Lung (tissue), 12 donors: Measurements from ENCODE around the gene TMEM223. TPM values are rescaled to one million over a fixed set of nuclear protein-coding genes. Genes with fewer than 3 reads are reported as not detected.

Experiments
- ATAC-seq: fragments of 200-7000 bp; cut with Tn5 transposase; one replicate; pipeline ENCODE4 v1.9.1; 2020; ENCODE audit warnings: moderate number of reproducible peaks; ENCODE audit not compliant: insufficient read depth, low FRiP score
- DNase-seq, 3 donors: peaks; one replicate each; pipeline ENCODE4 v3.0.0-alpha.2; 2013 to 2017
- H3K27ac ChIP-seq, 2 donors: one replicate each; pipeline ENCODE4 v1.5.1; 2013; ENCODE audit warnings: mild to moderate bottlenecking in 2 of 2, moderate library complexity in 2 of 2, control low read depth in 1 of 2, inconsistent platforms in 1 of 2, low read depth in 1 of 2, low read length in 1 of 2
- H3K27me3 ChIP-seq, 3 donors: one replicate each; pipeline ENCODE4 v1.5.1; 2013; ENCODE audit warnings: low read length in 2 of 3; ENCODE audit not compliant: control insufficient read depth in 3 of 3, insufficient read depth in 3 of 3
- H3K36me3 ChIP-seq, 4 donors: one replicate each; pipeline ENCODE4 v1.5.1; 2013; ENCODE audit warnings: low read length in 4 of 4, mild to moderate bottlenecking in 1 of 4, moderate library complexity in 1 of 4; ENCODE audit not compliant: control insufficient read depth in 4 of 4, insufficient read depth in 4 of 4
- H3K4me1 ChIP-seq, 5 donors: one replicate each; pipeline ENCODE4 v1.5.1; 2013; ENCODE audit warnings: low read length in 5 of 5, mild to moderate bottlenecking in 2 of 5, moderate library complexity in 1 of 5; ENCODE audit not compliant: control insufficient read depth in 5 of 5, insufficient read depth in 5 of 5
- H3K4me3 ChIP-seq: one replicate; pipeline ENCODE4 v1.5.1; 2013; ENCODE audit warnings: mild to moderate bottlenecking, control low read depth, moderate library complexity
- H3K9ac ChIP-seq, 2 donors: one replicate each; pipeline ENCODE4 v1.5.1; 2013; ENCODE audit warnings: low read length in 2 of 2, control low read depth in 1 of 2; ENCODE audit not compliant: insufficient read depth in 1 of 2
- H3K9me3 ChIP-seq, 4 donors: one replicate each; pipeline ENCODE4 v1.5.1; 2013; ENCODE audit warnings: low read length in 3 of 4, mild to moderate bottlenecking in 1 of 4, moderate library complexity in 1 of 4; ENCODE audit not compliant: control insufficient read depth in 4 of 4, insufficient read depth in 3 of 4
- CTCF ChIP-seq: IDR thresholded peaks from 2 replicates; pipeline ENCODE4 v1.5.1; 2012; ENCODE audit warnings: mild to moderate bottlenecking; ENCODE audit errors: control extremely low read depth, extremely low read depth
- WGBS, 2 donors: extraction: QIAGEN DNeasy Blood & Tissue Kit; methylation state at CpG; one replicate each; pipeline ENCODE4 v1.1.7; 2013; 5-methylcytosine and 5-hydroxymethylcytosine counted together
- polyA plus RNA-seq, 2 donors: library from polyadenylated mRNA; stranded (reverse); fragments of 200-250 nt; gene quantifications; one replicate each; pipeline ENCODE4 v1.2.1, GENCODE V29; 2013
- total RNA-seq, 2 donors: library from RNA; depleted of rRNA in 1 of 2; stranded (reverse); fragments of >200 nt in 1 of 2; gene quantifications; one replicate each; pipeline ENCODE4 v1.2.1, GENCODE V29; 2014 to 2021
- donor health status: control.
- donor health status: control.
- donor health status: Bipolar disorder and iron deficiency.
- donor health status: healthy.
- donor health status: DM: yes; HTN: yes; CAD: no.

Gene TMEM223
- total and polyA plus RNA-seq, 4 donors: 9.7 to 38.6 (median 18.7) TPM

GRCh38 chr11:62805961-62806441 is 14.2 kb upstream of the TMEM223 start:
- WGBS, 2 donors: 18 to 29% methylated on average over 12 of the region's 12 CpGs
- TF ChIP-seq CTCF: no peak
- ATAC-seq: no peak

GRCh38 chr11:62805076-62805892 is 13.5 kb upstream of the TMEM223 start, which contains the start of gene NXF1:
TSS of gene NXF1 (minus strand) at chr11:62805440. CDS start at chr11:62805356, 84 bp downstream.
- DNase-seq (peak; percentile 96 to 98 (median 97)), ATAC-seq (peak; percentile 96)
- 0 to 1% methylated on average over 66 to 77 of the region's 77 CpGs for WGBS, 2 donors
- H3K27ac ChIP-seq: peak within 1 kb of the TSS; percentile 97 to 98
- peak within 1 kb of the TSS; percentile 91 for H3K4me3 ChIP-seq
- H3K36me3 ChIP-seq: peaks cover 12 to 31% (median 23%) of the 10 kb centered on the region in 4 donors
- H3K4me1 ChIP-seq: peaks cover 0 to 24% (median 13%) of the 10 kb centered on the region in 5 donors
- TF ChIP-seq CTCF: no peak
- H3K27me3 ChIP-seq: no peaks in the 10 kb centered on the region
- H3K9me3 ChIP-seq: no peaks in the 10 kb centered on the region
- H3K9ac ChIP-seq: peak within 1 kb of the TSS; percentile 93 to 94

More at GRCh38 chr11:62805961-62806441, 14.2 kb upstream of the TMEM223 start:
- peaks cover 0 to 24% (median 13%) of the 10 kb centered on the region in 5 donors for H3K4me1 ChIP-seq
- H3K27me3 ChIP-seq: no peaks in the 10 kb centered on the region
- peak; percentile 15 to 29 (median 19) for DNase-seq
- H3K9me3 ChIP-seq: no peaks in the 10 kb centered on the region
- H3K36me3 ChIP-seq: peaks cover 7 to 26% (median 18%) of the 10 kb centered on the region in 4 donors
- peak overlapping the region; percentile 73 to 94 for H3K9ac ChIP-seq
- H3K4me3 ChIP-seq: no peak overlapping the region
- H3K27ac ChIP-seq: peak overlapping the region; percentile 88 to 98

GRCh38 chr11:62804310-62805075 is 12.7 kb upstream of the TMEM223 start:
- H3K36me3 ChIP-seq: peaks cover 20 to 38% (median 29%) of the 10 kb centered on the region in 4 donors
- no peaks in the 10 kb centered on the region for H3K27me3 ChIP-seq
- H3K4me1 ChIP-seq: peaks cover 0 to 24% (median 13%) of the 10 kb centered on the region in 5 donors
- H3K9me3 ChIP-seq: no peaks in the 10 kb centered on the region
- 2 to 5% methylated on average over 14 of the region's 14 CpGs for WGBS, 2 donors
- no peak for ATAC-seq
- no peak for TF ChIP-seq CTCF
- H3K4me3 ChIP-seq: peak overlapping the region; percentile 91
- peak overlapping the region; percentile 97 to 98 for H3K27ac ChIP-seq
- peak overlapping the region; percentile 93 for H3K9ac ChIP-seq
- DNase-seq: peak; percentile 18 to 69 (median 66)
